Thymus (tissue), 11 donors: Measurements from ENCODE around the gene VPS13A. TPM values are rescaled to one million over a fixed set of nuclear protein-coding genes. Genes with fewer than 3 reads are reported as not detected.
"Not testable (repeated sequence)": the region's sequence is repeated elsewhere in the genome, so short reads cannot be mapped to it uniquely, and the experiment has no call there.

Source experiments
- DNase-seq, 9 donors: peaks; one replicate each; pipeline ENCODE4 v3.0.0-alpha.2; 2013; ENCODE audit warnings: low spot score in 9 of 9, low read depth in 6 of 9, missing footprints in 1 of 9
- H3K27ac ChIP-seq, 2 donors: one replicate each; pipeline ENCODE4 v1.5.1; 2013; ENCODE audit warnings: control low read depth in 1 of 2, low read depth in 1 of 2, low read length in 1 of 2, mild to moderate bottlenecking in 1 of 2, moderate library complexity in 1 of 2
- H3K27me3 ChIP-seq, 2 donors: one replicate each; pipeline ENCODE4 v1.5.1; 2013; ENCODE audit warnings: low read length in 1 of 2; ENCODE audit not compliant: control insufficient read depth in 2 of 2, insufficient read depth in 1 of 2
- H3K36me3 ChIP-seq, 2 donors: one replicate each; pipeline ENCODE4 v1.5.1; 2013; ENCODE audit warnings: low read length in 1 of 2, mild to moderate bottlenecking in 1 of 2, moderate library complexity in 1 of 2; ENCODE audit not compliant: control insufficient read depth in 2 of 2, insufficient read depth in 2 of 2
- H3K4me1 ChIP-seq, 2 donors: one replicate each; pipeline ENCODE4 v1.5.1; 2013; ENCODE audit warnings: low read length in 2 of 2; ENCODE audit not compliant: control insufficient read depth in 2 of 2, insufficient read depth in 2 of 2
- H3K4me3 ChIP-seq, 2 donors: one replicate each; pipeline ENCODE4 v1.5.1; 2013; ENCODE audit warnings: low read length in 2 of 2, control low read depth in 1 of 2, mild to moderate bottlenecking in 1 of 2
- H3K9me3 ChIP-seq, 2 donors: one replicate each; pipeline ENCODE4 v1.5.1; 2013; ENCODE audit warnings: low read length in 1 of 2, mild to moderate bottlenecking in 1 of 2; ENCODE audit not compliant: control insufficient read depth in 2 of 2, insufficient read depth in 1 of 2
- WGBS: extraction: QIAGEN DNeasy Blood & Tissue Kit; methylation state at CpG from one replicate; pipeline ENCODE4 v1.1.7; 2013; 5-methylcytosine and 5-hydroxymethylcytosine counted together
- polyA plus RNA-seq: library from polyadenylated mRNA; stranded (reverse); fragments of 200-250 nt; gene quantifications from one replicate; pipeline ENCODE4 v1.2.3, GENCODE V29; 2013
- total RNA-seq: library from RNA; stranded (reverse); fragments of 120-200 nt; gene quantifications from one replicate; pipeline ENCODE4 v1.2.4, GENCODE V29; 2013
- donor health status: healthy.

The VPS13A gene
- total and polyA plus RNA-seq, 2 donors = 21.1 to 22.8 TPM

- H3K4me1 ChIP-seq, H3K27ac ChIP-seq, DNase-seq, H3K9me3 ChIP-seq, H3K36me3 ChIP-seq, H3K4me3 ChIP-seq, H3K27me3 ChIP-seq: not testable (repeated sequence)
- WGBS = 97% methylated on average over 5 of the region's 5 CpGs
Measured at GRCh38 chr9:77267762-77268161, 90.4 kb downstream of the VPS13A start.

GRCh38 chr9:77271023-77271690 lies 93.8 kb downstream of the VPS13A start:
- no peaks in the 10 kb centered on the region for H3K4me1 ChIP-seq
- H3K27ac ChIP-seq = no peak overlapping the region
- DNase-seq = no peak
- H3K4me3 ChIP-seq = no peak overlapping the region
- H3K9me3 ChIP-seq = no peaks in the 10 kb centered on the region
- H3K27me3 ChIP-seq = no peaks in the 10 kb centered on the region
- peaks cover 0 to 11% of the 10 kb centered on the region in 2 donors for H3K36me3 ChIP-seq
- WGBS = 95% methylated on average over 1 of the region's 1 CpG

GRCh38 chr9:77276799-77277198 lies 99.5 kb downstream of the VPS13A start:
- Histone ChIP-seq H3K36me3 (peaks cover 0 to 3% of the 10 kb centered on the region in 2 donors), H3K27ac (no peak overlapping the region)
- WGBS = 99% methylated on average over 3 of the region's 3 CpGs

GRCh38 chr9:77277719-77278118 lies 100.4 kb downstream of the VPS13A start:
- Histone ChIP-seq H3K4me1 (no peaks in the 10 kb centered on the region), H3K36me3 (peaks cover 3 to 6% of the 10 kb centered on the region in 2 donors), H3K9me3 (no peaks in the 10 kb centered on the region), H3K27ac (no peak overlapping the region), H3K4me3 (no peak overlapping the region), H3K27me3 (no peaks in the 10 kb centered on the region)
- WGBS = 98% methylated on average over 3 of the region's 3 CpGs
- no peak for DNase-seq

More at GRCh38 chr9:77276799-77277198, 99.5 kb downstream of the VPS13A start:
- Histone ChIP-seq H3K27me3 (no peaks in the 10 kb centered on the region), H3K4me1 (no peaks in the 10 kb centered on the region), H3K4me3 (no peak overlapping the region), H3K9me3 (no peaks in the 10 kb centered on the region)
- no peak for DNase-seq

- Histone ChIP-seq H3K36me3 (peaks cover 4 to 14% of the 10 kb centered on the region in 2 donors), H3K27ac (no peak overlapping the region), H3K4me3 (no peak overlapping the region), H3K27me3 (no peaks in the 10 kb centered on the region), H3K9me3 (no peaks in the 10 kb centered on the region), H3K4me1 (no peaks in the 10 kb centered on the region)
- WGBS = 99% methylated on average over 2 of the region's 2 CpGs
- no peak for DNase-seq
Measured at GRCh38 chr9:77283991-77284390, 106.7 kb downstream of the VPS13A start.

- Histone ChIP-seq H3K4me1 (no peaks in the 10 kb centered on the region), H3K27me3 (no peaks in the 10 kb centered on the region), H3K27ac (no peak overlapping the region), H3K9me3 (no peaks in the 10 kb centered on the region), H3K36me3 (peaks cover 4 to 14% of the 10 kb centered on the region in 2 donors), H3K4me3 (no peak overlapping the region)
- DNase-seq = no peak
- 98% methylated on average over 7 of the region's 7 CpGs for WGBS
Measured at GRCh38 chr9:77284616-77285015, 107.3 kb downstream of the VPS13A start.

- no peak for DNase-seq
Measured at GRCh38 chr9:77290373-77290772, 113.0 kb downstream of the VPS13A start.

GRCh38 chr9:77291714-77292113 lies 114.4 kb downstream of the VPS13A start:
- 92% methylated on average over 1 of the region's 1 CpG for WGBS
- Histone ChIP-seq H3K36me3 (peaks cover 3 to 9% of the 10 kb centered on the region in 2 donors), H3K27ac (no peak overlapping the region), H3K4me1 (no peaks in the 10 kb centered on the region), H3K4me3 (no peak overlapping the region), H3K27me3 (no peaks in the 10 kb centered on the region), H3K9me3 (no peaks in the 10 kb centered on the region)
- no peak for DNase-seq

More at GRCh38 chr9:77290373-77290772, 113.0 kb downstream of the VPS13A start:
- H3K27me3 ChIP-seq = no peaks in the 10 kb centered on the region
- H3K27ac ChIP-seq = no peak overlapping the region
- no peak overlapping the region for H3K4me3 ChIP-seq
- no peaks in the 10 kb centered on the region for H3K9me3 ChIP-seq
- no peaks in the 10 kb centered on the region for H3K4me1 ChIP-seq
- H3K36me3 ChIP-seq = peaks cover 3 to 6% of the 10 kb centered on the region in 2 donors

GRCh38 chr9:77293949-77294348 lies 116.6 kb downstream of the VPS13A start:
- Histone ChIP-seq H3K4me1 (no peaks in the 10 kb centered on the region), H3K9me3 (peaks cover 0 to 4% of the 10 kb centered on the region in 2 donors)
- WGBS = 98% methylated on average over 6 of the region's 6 CpGs

More at GRCh38 chr9:77293949-77294348, 116.6 kb downstream of the VPS13A start:
- no peak for DNase-seq
- Histone ChIP-seq H3K27ac (no peak overlapping the region), H3K27me3 (no peaks in the 10 kb centered on the region), H3K36me3 (peaks cover 3 to 4% of the 10 kb centered on the region in 2 donors), H3K4me3 (no peak overlapping the region)
